HepG2 (cell line): Measurements from ENCODE around the gene NDUFB8. TPM values are rescaled to one million over a fixed set of nuclear protein-coding genes. Genes with fewer than 3 reads are reported as not detected.

ENCODE experiments used
- CREM ChIP-seq, 2 experiments: sonication (generic) in 1 of 2; formaldehyde crosslinking in 1 of 2; IDR thresholded peaks; 2 replicates each; pipeline versions ENCODE4 v1.4.0 to v1.6.1; 2016 to 2020; ENCODE audit warnings: antibody characterized with exemption in 1 of 2, mild to moderate bottlenecking in 1 of 2, missing genetic modification reagents in 1 of 2
- DR1 ChIP-seq: sonication (generic); formaldehyde crosslinking; IDR thresholded peaks from 2 replicates; pipeline ENCODE4 v1.8.0; 2021; ENCODE audit warnings: mild to moderate bottlenecking, missing genetic modification reagents, inconsistent platforms
- DZIP1 ChIP-seq: sonication (generic); formaldehyde crosslinking; IDR thresholded peaks from 2 replicates; pipeline ENCODE4 v1.5.0; 2020; ENCODE audit warnings: mild to moderate bottlenecking, missing genetic modification reagents
- GFI1 ChIP-seq: sonication (generic); formaldehyde crosslinking; IDR thresholded peaks from 2 replicates; pipeline ENCODE4 v1.5.0; 2020; ENCODE audit warnings: missing genetic modification reagents, mild to moderate bottlenecking, borderline replicate concordance
- KLF9 ChIP-seq: IDR thresholded peaks from 2 replicates; pipeline ENCODE4 v1.6.1; 2016; ENCODE audit warnings: low read depth
- NFYC ChIP-seq: IDR thresholded peaks from 2 replicates; pipeline ENCODE4 v1.6.1; 2016; ENCODE audit warnings: missing genetic modification reagents, missing compliant biosample characterization
- PHF21A ChIP-seq: sonication (generic); formaldehyde crosslinking; IDR thresholded peaks from 2 replicates; pipeline ENCODE4 v1.5.0; 2020; ENCODE audit warnings: mild to moderate bottlenecking, missing genetic modification reagents
- REPIN1 ChIP-seq: sonication (generic); formaldehyde crosslinking; IDR thresholded peaks from 2 replicates; pipeline ENCODE4 v1.8.0; 2022; ENCODE audit warnings: missing genetic modification reagents, low read depth, mild to moderate bottlenecking, borderline replicate concordance
- TBX2 ChIP-seq: sonication (generic); formaldehyde crosslinking; IDR thresholded peaks from 2 replicates; pipeline ENCODE4 v1.5.0; 2020; ENCODE audit warnings: missing genetic modification reagents, mild to moderate bottlenecking, borderline replicate concordance
- TOE1 ChIP-seq: sonication (generic); formaldehyde crosslinking; IDR thresholded peaks from 2 replicates; pipeline ENCODE4 v1.4.0; 2020; ENCODE audit warnings: mild to moderate bottlenecking, missing genetic modification reagents
- XRCC5 ChIP-seq: fragments of 200-400 bp; formaldehyde crosslinking; optimal IDR thresholded peaks from 2 replicates; pipeline ENCODE3; 2017; ENCODE audit warnings: mild to moderate bottlenecking, low read length
- ZBTB7B ChIP-seq: sonication (generic); formaldehyde crosslinking; IDR thresholded peaks from 2 replicates; pipeline ENCODE4 v1.4.0; 2020; ENCODE audit warnings: missing genetic modification reagents
- ZBTB8A ChIP-seq: sonication (generic); formaldehyde crosslinking; IDR thresholded peaks from 2 replicates; pipeline ENCODE4 v1.4.0; 2020; ENCODE audit warnings: mild to moderate bottlenecking, low read depth, missing genetic modification reagents, borderline replicate concordance
- ZNF143 ChIP-seq: sonication (generic); formaldehyde crosslinking; IDR thresholded peaks from 2 replicates; pipeline ENCODE4 v1.4.0; 2020; ENCODE audit warnings: missing genetic modification reagents
- ZNF343 ChIP-seq: sonication (generic); formaldehyde crosslinking; IDR thresholded peaks from 2 replicates; pipeline ENCODE4 v1.4.0; 2020; ENCODE audit warnings: mild to moderate bottlenecking, missing genetic modification reagents
- ZNF589 ChIP-seq: sonication (generic); formaldehyde crosslinking; conservative IDR thresholded peaks from 2 replicates; pipeline ENCODE4 v1.8.0; 2022; ENCODE audit warnings: mild to moderate bottlenecking, moderate library complexity, missing genetic modification reagents
- ZNF850 ChIP-seq: sonication (generic); formaldehyde crosslinking; conservative IDR thresholded peaks from 2 replicates; pipeline ENCODE4 v1.9.0; 2021; ENCODE audit warnings: mild to moderate bottlenecking, missing genetic modification reagents
- polyA plus RNA-seq, 8 experiments: library from polyadenylated mRNA; depleted of rRNA in 3 of 8; stranded (reverse) in 7 of 8; unstranded in 1 of 8; fragments of >200 nt; fragmentation: Illumina TruSeq in 4 of 8; extraction: Trizol in 4 of 8; gene quantifications; 2 replicates each; pipeline versions ENCODE4 v1.2.1 to v1.2.3, GENCODE V29; 2011 to 2016; ENCODE audit warnings: low read depth in 4 of 8, missing spikeins in 1 of 8, mixed read lengths in 1 of 8; ENCODE audit not compliant: insufficient read depth in 1 of 8
- total RNA-seq, 5 experiments: library from RNA; depleted of rRNA; stranded (reverse); fragments of >200 nt; fragmentation: Illumina TruSeq; extraction: Trizol; gene quantifications; 2 replicates each; pipeline ENCODE4 v1.2.3, GENCODE V29; 2016; ENCODE audit warnings: low read depth in 1 of 5
- TF ChIP-seq, protein P1 (sequence below): sonication (generic); formaldehyde crosslinking; IDR thresholded peaks from 2 replicates; pipeline ENCODE4 v1.5.0; 2020; ENCODE audit warnings: missing genetic modification reagents
- TF ChIP-seq, protein P2 (sequence below): conservative IDR thresholded peaks from 2 replicates; pipeline ENCODE4 v1.6.1; 2018; ENCODE audit warnings: missing genetic modification reagents
- TF ChIP-seq, protein P3 (sequence below): sonication (generic); formaldehyde crosslinking; IDR thresholded peaks from 2 replicates; pipeline ENCODE4 v1.9.0; 2022; ENCODE audit warnings: missing genetic modification reagents, mild to moderate bottlenecking, borderline replicate concordance

Gene NDUFB8
- total and polyA plus RNA-seq, 2 of the 13 experiments (the other 11 are each of a cell fraction or from before 2014, with no cell fraction given), result 210 to 216 TPM

DNA sequence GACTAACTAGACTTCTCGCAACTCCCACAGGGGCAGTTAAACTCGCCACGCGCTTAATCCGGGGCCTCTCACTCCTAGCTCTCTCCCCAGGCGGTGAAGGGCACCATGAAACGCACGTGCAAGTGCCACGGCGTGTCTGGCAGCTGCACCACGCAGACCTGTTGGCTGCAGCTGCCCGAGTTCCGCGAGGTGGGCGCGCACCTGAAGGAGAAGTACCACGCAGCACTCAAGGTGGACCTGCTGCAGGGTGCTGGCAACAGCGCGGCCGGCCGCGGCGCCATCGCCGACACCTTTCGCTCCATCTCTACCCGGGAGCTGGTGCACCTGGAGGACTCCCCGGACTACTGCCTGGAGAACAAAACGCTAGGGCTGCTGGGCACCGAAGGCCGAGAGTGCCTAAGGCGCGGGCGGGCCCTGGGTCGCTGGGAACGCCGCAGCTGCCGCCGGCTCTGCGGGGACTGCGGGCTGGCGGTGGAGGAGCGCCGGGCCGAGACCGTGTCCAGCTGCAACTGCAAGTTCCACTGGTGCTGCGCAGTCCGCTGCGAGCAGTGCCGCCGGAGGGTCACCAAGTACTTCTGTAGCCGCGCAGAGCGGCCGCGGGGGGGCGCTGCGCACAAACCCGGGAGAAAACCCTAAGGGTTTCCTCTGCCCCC, 47.4 kb downstream of the NDUFB8 start (continued):
- TF ChIP-seq, protein P1, sequence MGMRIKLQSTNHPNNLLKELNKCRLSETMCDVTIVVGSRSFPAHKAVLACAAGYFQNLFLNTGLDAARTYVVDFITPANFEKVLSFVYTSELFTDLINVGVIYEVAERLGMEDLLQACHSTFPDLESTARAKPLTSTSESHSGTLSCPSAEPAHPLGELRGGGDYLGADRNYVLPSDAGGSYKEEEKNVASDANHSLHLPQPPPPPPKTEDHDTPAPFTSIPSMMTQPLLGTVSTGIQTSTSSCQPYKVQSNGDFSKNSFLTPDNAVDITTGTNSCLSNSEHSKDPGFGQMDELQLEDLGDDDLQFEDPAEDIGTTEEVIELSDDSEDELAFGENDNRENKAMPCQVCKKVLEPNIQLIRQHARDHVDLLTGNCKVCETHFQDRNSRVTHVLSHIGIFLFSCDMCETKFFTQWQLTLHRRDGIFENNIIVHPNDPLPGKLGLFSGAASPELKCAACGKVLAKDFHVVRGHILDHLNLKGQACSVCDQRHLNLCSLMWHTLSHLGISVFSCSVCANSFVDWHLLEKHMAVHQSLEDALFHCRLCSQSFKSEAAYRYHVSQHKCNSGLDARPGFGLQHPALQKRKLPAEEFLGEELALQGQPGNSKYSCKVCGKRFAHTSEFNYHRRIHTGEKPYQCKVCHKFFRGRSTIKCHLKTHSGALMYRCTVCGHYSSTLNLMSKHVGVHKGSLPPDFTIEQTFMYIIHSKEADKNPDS (CRISPR knock-in tag), result no peak
- 0 out of 2 replicates have a peak, but pooled peaks have one; percentile 27 for TF ChIP-seq ZNF143 (CRISPR knock-in tag)
- peak; percentile 43 for TF ChIP-seq XRCC5
- TF ChIP-seq TOE1 (CRISPR knock-in tag), result 0 out of 2 replicates have a peak, but pooled peaks have one; percentile 28
- peak; percentile 40; the same call in 1 of the 2 replicates for TF ChIP-seq DR1 (CRISPR knock-in tag)
- no peak for TF ChIP-seq KLF9 (CRISPR knock-in tag)
- 0 out of 2 replicates have a peak, but pooled peaks have one; percentile 40 for TF ChIP-seq DZIP1 (CRISPR knock-in tag)
- no peak for TF ChIP-seq PHF21A
- no peak for TF ChIP-seq GFI1 (CRISPR knock-in tag)
- TF ChIP-seq, protein P2, sequence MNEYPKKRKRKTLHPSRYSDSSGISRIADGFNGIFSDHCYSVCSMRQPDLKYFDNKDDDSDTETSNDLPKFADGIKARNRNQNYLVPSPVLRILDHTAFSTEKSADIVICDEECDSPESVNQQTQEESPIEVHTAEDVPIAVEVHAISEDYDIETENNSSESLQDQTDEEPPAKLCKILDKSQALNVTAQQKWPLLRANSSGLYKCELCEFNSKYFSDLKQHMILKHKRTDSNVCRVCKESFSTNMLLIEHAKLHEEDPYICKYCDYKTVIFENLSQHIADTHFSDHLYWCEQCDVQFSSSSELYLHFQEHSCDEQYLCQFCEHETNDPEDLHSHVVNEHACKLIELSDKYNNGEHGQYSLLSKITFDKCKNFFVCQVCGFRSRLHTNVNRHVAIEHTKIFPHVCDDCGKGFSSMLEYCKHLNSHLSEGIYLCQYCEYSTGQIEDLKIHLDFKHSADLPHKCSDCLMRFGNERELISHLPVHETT (CRISPR knock-in tag), result no peak
- no peak; the same call in 1 of the 2 replicates for TF ChIP-seq TBX2 (CRISPR knock-in tag)
- no peak for TF ChIP-seq ZNF343 (CRISPR knock-in tag)
- no peak for TF ChIP-seq CREM (IDR thresholded peaks at IDR 0.05)
- TF ChIP-seq CREM (CRISPR knock-in tag; IDR thresholded peaks at IDR 0.05), result no peak
- TF ChIP-seq, protein P3, sequence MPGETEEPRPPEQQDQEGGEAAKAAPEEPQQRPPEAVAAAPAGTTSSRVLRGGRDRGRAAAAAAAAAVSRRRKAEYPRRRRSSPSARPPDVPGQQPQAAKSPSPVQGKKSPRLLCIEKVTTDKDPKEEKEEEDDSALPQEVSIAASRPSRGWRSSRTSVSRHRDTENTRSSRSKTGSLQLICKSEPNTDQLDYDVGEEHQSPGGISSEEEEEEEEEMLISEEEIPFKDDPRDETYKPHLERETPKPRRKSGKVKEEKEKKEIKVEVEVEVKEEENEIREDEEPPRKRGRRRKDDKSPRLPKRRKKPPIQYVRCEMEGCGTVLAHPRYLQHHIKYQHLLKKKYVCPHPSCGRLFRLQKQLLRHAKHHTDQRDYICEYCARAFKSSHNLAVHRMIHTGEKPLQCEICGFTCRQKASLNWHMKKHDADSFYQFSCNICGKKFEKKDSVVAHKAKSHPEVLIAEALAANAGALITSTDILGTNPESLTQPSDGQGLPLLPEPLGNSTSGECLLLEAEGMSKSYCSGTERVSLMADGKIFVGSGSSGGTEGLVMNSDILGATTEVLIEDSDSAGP (CRISPR knock-in tag), result peak; percentile 81; the same call in 1 of the 2 replicates
- TF ChIP-seq ZNF589 (CRISPR knock-in tag), result no peak
- TF ChIP-seq ZBTB8A (CRISPR knock-in tag), result no peak
- no peak for TF ChIP-seq REPIN1
- TF ChIP-seq ZNF850 (CRISPR knock-in tag), result no peak
- 0 out of 2 replicates have a peak, but pooled peaks have one; percentile 14 for TF ChIP-seq NFYC (CRISPR knock-in tag)
- peak; percentile 19; the same call in 1 of the 2 replicates for TF ChIP-seq ZBTB7B (CRISPR knock-in tag)
